Dermis lymphatic vessel endothelial cell (primary cell): ENCODE data around the gene PPAN. TPM values are rescaled to one million over a fixed set of nuclear protein-coding genes. Genes with fewer than 3 reads are reported as not detected.

ENCODE experiments used
- total RNA-seq: library from RNA; depleted of rRNA; stranded (reverse); fragments of >200 nt; gene quantifications from 2 replicates; pipeline ENCODE4 v1.2.1, GENCODE V29; 2014

PPAN gene, protein sequence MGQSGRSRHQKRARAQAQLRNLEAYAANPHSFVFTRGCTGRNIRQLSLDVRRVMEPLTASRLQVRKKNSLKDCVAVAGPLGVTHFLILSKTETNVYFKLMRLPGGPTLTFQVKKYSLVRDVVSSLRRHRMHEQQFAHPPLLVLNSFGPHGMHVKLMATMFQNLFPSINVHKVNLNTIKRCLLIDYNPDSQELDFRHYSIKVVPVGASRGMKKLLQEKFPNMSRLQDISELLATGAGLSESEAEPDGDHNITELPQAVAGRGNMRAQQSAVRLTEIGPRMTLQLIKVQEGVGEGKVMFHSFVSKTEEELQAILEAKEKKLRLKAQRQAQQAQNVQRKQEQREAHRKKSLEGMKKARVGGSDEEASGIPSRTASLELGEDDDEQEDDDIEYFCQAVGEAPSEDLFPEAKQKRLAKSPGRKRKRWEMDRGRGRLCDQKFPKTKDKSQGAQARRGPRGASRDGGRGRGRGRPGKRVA
- 15.6 and 22.8 TPM in 2 replicates for total RNA-seq

DNA sequence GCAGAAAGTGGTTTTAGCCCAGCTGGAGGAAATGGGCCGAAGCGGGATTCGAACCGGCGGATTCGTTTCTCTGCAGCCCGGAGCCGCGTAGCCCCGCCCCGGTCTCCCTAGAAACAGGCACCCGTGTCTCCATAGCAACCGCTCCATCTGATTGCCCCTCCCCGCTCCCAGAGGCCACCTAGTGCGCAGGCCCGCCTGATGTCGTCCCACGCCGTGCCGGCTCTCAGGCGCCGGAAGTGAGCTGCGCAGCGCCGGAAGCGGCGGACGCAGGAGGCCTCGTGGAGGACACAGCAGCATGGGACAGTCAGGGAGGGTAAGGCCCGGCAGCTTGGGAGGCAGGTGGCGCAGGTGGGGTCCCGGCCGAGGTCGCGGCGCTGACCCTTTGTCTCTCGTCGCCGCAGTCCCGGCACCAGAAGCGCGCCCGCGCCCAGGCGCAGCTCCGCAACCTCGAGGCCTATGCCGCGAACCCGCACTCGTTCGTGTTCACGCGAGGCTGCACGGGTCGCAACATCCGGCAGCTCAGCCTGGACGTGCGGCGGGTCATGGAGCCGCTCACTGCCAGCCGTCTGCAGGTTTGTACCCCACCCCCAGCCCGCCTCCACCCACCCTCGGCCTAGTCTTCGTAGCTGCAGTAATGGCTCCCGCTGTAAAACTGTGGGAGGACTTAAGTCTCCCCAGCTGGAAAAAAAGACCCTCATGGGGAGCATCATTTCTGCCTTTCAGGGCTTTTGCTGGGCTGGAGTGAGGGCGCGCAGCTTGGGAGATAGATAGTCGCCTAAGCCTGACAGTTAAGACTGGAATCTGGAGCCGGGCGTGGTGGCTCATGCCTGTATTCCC, at the start of gene PPAN:
PPAN (plus strand) TSS at position 263 of the 837 bp plus-strand sequence; CDS start at position 296, 33 bp downstream.

DNA sequence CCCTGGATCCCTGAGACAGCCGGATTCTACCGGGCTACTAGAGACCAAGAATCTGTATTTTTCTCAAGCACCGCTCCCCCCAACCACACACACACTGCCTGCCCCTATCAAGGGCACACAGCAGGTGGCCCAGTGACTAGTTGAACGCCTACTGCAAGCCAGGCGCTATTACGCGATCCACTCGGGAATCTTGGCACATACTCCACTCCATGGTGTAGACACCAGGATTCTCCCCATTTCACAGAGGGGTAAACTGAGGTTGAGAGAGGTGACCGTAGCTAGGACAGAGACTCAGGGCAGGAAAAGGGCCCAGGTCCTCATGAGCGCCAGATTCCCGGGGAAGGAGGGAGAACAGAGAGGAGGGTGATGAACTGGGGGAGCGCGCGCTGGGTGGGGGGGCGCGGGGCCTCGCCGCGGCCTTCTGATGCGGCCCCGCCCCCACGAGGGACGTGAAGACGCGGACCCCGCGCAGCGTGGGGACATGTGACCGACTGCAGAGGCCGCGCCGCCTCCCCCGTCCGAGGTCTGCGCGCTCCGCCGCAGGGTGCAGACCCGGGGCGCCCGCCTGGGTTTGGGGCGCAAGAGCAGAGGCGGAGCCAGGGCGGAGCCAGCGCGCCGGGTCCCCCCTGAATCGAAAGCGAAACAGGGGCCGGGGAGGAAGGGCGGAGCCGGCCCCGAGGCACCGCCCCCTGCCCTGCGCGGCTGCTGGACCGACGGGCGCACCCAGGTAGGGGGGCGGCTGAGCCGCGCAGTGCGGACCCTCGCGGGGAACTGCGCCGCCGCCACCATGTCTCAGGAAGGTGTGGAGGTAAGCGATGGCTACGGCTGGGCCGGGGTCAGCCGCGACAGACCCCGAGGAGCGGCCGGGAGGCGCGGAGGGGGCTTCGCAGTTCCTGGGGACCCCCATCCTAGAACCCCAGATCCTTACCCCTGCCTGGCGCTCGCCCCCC, 20.2 kb upstream of the PPAN start, which contains the start of gene SHFL:
SHFL (plus strand) TSS at position 677 of the 950 bp plus-strand sequence; CDS start at position 788, 111 bp downstream.

DNA sequence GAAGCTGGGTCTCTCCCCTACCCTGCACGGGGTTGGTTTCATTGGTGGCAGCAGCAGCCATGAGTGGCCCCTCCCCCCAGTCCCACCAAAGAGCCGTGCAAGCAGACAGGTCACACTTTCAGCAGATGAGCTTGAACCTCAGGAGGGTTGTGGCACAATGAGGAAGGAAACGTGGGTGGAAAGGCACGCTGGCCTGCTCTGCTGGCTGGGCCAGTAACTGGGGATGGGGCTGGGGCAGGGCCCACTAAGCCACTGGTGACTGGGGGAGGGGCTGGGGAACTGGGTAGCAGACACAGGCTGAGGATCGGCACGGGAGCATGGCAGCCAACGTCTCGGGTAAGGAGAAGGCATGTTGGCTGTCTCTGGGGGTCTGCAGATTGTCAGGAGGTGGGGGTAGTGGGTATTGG, 5.2 kb downstream of the PPAN start, which contains the start of gene P2RY11:
P2RY11 (plus strand) TSS at position 289 of the 407 bp plus-strand sequence; CDS start at position 318, 29 bp downstream.

Other genes with a start within 250 kb of the PPAN start
- 0.34 and 0.98 TPM in 2 replicates for gene OLFM2, start 169.8 kb upstream of the PPAN start, total RNA-seq
- gene COL5A3, start 95.9 kb upstream of the PPAN start, total RNA-seq: 0.26 and 2.6 TPM in 2 replicates
- not detected in 2 replicates for gene RDH8, start 92.9 kb upstream of the PPAN start, total RNA-seq
- 17.7 and 24.2 TPM in 2 replicates for gene SHFL, start 20.0 kb upstream of the PPAN start, total RNA-seq
- 0.22 and 0.26 TPM in 2 replicates for gene ANGPTL6, start 3.7 kb upstream of the PPAN start, total RNA-seq
- 1.5 and 2.7 TPM in 2 replicates for gene P2RY11, start 5.3 kb downstream of the PPAN start, total RNA-seq
- gene EIF3G, start 13.5 kb downstream of the PPAN start, total RNA-seq: 296 and 323 TPM in 2 replicates
- gene DNMT1, start 88.6 kb downstream of the PPAN start, total RNA-seq: 12.1 and 14.4 TPM in 2 replicates
- gene S1PR2, start 125.0 kb downstream of the PPAN start, total RNA-seq: 0.43 and 0.54 TPM in 2 replicates
- gene MRPL4, start 145.9 kb downstream of the PPAN start, total RNA-seq: 10.3 and 13.6 TPM in 2 replicates
- 2.1 and 4.4 TPM in 2 replicates for gene ICAM1, start 164.8 kb downstream of the PPAN start, total RNA-seq
- gene ICAM4, start 180.6 kb downstream of the PPAN start, total RNA-seq: under 0.01 and 0.11 TPM in 2 replicates
- under 0.01 TPM in 1 of 2 replicates, not detected in the other for gene ICAM5, start 183.6 kb downstream of the PPAN start, total RNA-seq
- gene ZGLP1, start 203.5 kb downstream of the PPAN start, total RNA-seq: 0.11 and 0.26 TPM in 2 replicates
- gene FDX2, start 209.7 kb downstream of the PPAN start, total RNA-seq: 16.0 and 16.9 TPM in 2 replicates
- gene RAVER1, start 227.2 kb downstream of the PPAN start, total RNA-seq: 4.8 and 6.1 TPM in 2 replicates
- gene ICAM3, start 233.3 kb downstream of the PPAN start, total RNA-seq: 8.2 and 8.4 TPM in 2 replicates